Neural crest cell (in vitro differentiated cells): ENCODE results near the gene FKBP1B. TPM values are rescaled to one million over a fixed set of nuclear protein-coding genes. Genes with fewer than 3 reads are reported as not detected.

Experiments used
- DNase-seq: peaks from one replicate; pipeline ENCODE4 v3.0.0; 2021; ENCODE audit warnings: low read depth, mixed read lengths, low spot score
- H3K27ac Mint-ChIP-seq: one replicate; pipeline ENCODE4 v1.8.0; 2021; ENCODE audit warnings: mild to moderate bottlenecking, mixed read lengths; ENCODE audit not compliant: unreplicated experiment
- H3K27me3 Mint-ChIP-seq: 2 replicates; pipeline ENCODE4 v1.8.0; 2021; ENCODE audit warnings: low read depth, mild to moderate bottlenecking, mixed read lengths
- H3K36me3 Mint-ChIP-seq: 2 replicates; pipeline ENCODE4 v1.8.0; 2021; ENCODE audit warnings: low read depth, mild to moderate bottlenecking, mixed read lengths
- H3K4me1 Mint-ChIP-seq: 2 replicates; pipeline ENCODE4 v1.8.0; 2021; ENCODE audit warnings: mixed read lengths
- H3K4me3 Mint-ChIP-seq: one replicate; pipeline ENCODE4 v1.8.0; 2021; ENCODE audit warnings: mild to moderate bottlenecking, mixed read lengths
- H3K9me3 Mint-ChIP-seq: 2 replicates; pipeline ENCODE4 v1.8.0; 2021; ENCODE audit warnings: mixed read lengths
- total RNA-seq: library from RNA; stranded (reverse); gene quantifications from 2 replicates; pipeline ENCODE4 v1.2.1, GENCODE V29; 2021
- TF ChIP-seq, protein P1 (sequence below): fragments of 200-600 bp; sonication (generic); conservative IDR thresholded peaks from 2 replicates; pipeline ENCODE4 v1.5.0; 2021; ENCODE audit warnings: antibody characterized with exemption, mild to moderate bottlenecking

FKBP1B gene
- total RNA-seq, 1 donor from 2014 or later: 22.1 TPM

DNA sequence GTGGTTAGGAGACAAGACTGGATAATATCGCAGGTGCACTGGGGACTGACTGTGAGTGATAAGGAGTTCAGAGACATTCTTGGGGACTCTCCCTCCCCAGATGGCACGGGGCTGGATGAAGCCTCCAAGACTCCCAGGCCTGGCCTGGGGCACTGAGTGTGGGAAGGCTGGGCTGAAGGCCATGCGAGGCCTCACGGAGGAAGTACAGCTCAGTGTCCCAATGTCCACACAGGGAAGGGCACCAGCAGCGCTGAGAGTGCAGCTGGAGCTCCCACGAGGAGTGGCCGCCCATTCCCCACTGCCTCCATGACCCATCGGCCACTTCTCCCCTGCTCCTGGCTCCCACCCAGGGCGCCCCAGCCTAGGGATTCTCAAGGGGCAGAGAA is 33.2 kb upstream of the FKBP1B start:
- Mint-ChIP-seq H3K9me3 (no peaks in the 10 kb centered on the region), H3K27ac (no peak overlapping the region), H3K27me3 (peaks cover 2% of the 10 kb centered on the region), H3K36me3 (no peaks in the 10 kb centered on the region), H3K4me1 (no peaks in the 10 kb centered on the region), H3K4me3 (no peak overlapping the region)
- no peak for DNase-seq
- TF ChIP-seq, protein P1, sequence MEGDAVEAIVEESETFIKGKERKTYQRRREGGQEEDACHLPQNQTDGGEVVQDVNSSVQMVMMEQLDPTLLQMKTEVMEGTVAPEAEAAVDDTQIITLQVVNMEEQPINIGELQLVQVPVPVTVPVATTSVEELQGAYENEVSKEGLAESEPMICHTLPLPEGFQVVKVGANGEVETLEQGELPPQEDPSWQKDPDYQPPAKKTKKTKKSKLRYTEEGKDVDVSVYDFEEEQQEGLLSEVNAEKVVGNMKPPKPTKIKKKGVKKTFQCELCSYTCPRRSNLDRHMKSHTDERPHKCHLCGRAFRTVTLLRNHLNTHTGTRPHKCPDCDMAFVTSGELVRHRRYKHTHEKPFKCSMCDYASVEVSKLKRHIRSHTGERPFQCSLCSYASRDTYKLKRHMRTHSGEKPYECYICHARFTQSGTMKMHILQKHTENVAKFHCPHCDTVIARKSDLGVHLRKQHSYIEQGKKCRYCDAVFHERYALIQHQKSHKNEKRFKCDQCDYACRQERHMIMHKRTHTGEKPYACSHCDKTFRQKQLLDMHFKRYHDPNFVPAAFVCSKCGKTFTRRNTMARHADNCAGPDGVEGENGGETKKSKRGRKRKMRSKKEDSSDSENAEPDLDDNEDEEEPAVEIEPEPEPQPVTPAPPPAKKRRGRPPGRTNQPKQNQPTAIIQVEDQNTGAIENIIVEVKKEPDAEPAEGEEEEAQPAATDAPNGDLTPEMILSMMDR: no peak

DNA sequence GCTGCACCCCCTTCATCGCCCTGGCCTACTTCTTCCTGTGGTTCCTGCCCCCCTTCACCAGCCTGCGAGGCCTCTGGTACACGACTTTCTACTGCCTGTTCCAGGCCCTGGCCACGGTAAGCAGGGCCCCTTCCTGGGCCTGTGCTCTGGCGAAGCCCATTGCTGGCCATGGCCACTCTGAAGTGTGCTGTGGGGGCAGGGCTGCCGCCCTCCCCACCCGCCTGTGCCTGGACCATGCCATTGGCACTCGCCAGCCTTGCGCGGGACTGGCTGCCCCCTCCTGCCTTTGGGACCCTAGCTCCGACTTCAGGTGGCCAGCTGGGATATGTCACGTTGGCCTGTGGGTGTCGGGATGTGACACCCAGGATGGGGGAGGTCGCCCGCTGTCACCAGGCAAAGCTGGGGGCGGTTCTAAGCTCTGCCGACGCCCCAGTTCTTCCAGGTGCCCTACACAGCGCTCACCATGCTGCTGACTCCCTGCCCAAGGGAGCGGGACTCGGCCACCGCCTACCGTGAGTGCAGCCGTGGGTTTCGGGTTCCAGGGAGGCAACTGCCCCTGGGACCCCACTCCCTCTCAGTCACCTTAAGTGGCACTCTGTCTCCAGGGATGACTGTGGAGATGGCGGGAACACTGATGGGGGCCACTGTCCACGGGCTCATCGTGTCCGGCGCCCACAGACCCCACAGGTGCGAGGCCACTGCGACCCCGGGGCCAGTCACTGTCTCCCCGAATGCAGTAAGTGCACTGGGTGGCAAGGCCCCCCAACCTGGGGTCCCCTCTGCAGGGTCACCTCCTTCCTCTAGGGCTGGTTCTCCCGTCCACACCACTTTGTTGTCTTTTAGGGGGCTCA is 32.5 kb upstream of the FKBP1B start:
- H3K4me1 Mint-ChIP-seq: no peaks in the 10 kb centered on the region
- no peaks in the 10 kb centered on the region for H3K36me3 Mint-ChIP-seq
- DNase-seq: no peak
- peak overlapping the region; percentile 43 for H3K27ac Mint-ChIP-seq
- TF ChIP-seq, protein P1: no peak
- no peaks in the 10 kb centered on the region for H3K9me3 Mint-ChIP-seq
- no peak overlapping the region for H3K4me3 Mint-ChIP-seq
- no peaks in the 10 kb centered on the region for H3K27me3 Mint-ChIP-seq

DNA sequence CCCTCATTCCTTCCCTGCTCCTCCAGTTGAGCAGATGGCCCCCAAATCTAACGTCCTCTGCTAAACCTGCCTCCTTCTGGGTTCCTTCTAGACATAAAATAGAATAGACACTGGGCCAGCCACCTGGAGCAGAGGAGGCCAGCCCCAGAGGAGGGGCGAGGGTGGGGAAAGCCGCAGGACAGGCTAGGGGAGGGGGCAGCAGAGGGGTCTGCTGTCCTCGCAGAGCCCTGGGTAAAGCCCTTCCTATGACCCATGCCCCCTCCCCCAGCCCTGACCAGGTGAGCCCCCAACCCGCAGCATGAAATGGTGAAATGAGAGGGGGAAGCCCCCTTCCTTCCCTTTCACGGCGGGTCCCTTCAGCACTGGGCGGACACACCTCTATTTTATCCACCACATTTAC is 31.8 kb upstream of the FKBP1B start:
- H3K27ac Mint-ChIP-seq: no peak overlapping the region
- no peak for DNase-seq
- TF ChIP-seq, protein P1: no peak
- H3K4me3 Mint-ChIP-seq: no peak overlapping the region
- H3K27me3 Mint-ChIP-seq: no peaks in the 10 kb centered on the region
- H3K9me3 Mint-ChIP-seq: no peaks in the 10 kb centered on the region
- H3K4me1 Mint-ChIP-seq: no peaks in the 10 kb centered on the region
- peaks cover 2% of the 10 kb centered on the region for H3K36me3 Mint-ChIP-seq

DNA sequence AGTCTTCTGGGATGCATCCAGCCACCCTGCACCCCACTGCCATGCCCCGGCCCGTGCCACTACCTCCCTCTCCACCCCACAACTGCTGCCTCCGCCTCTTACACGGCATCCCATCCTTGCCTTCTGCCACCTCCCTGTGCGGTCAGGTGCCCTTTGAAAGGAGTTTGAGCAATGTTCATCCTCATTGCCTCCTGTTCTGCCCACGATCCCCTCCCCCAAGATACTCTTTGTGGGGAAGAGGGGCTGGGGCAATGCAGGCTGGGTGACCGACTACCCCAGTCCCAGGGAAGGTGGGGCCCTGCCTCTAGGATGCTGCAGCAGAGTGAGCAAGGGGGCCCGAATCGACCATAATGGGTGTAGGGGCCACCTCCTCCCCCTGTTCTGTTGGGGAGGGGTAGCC is 31.3 kb upstream of the FKBP1B start:
- Mint-ChIP-seq H3K27me3 (no peaks in the 10 kb centered on the region), H3K27ac (no peak overlapping the region), H3K4me1 (no peaks in the 10 kb centered on the region), H3K4me3 (no peak overlapping the region), H3K9me3 (no peaks in the 10 kb centered on the region), H3K36me3 (peaks cover 3% of the 10 kb centered on the region)
- TF ChIP-seq, protein P1: no peak
- no peak for DNase-seq

DNA sequence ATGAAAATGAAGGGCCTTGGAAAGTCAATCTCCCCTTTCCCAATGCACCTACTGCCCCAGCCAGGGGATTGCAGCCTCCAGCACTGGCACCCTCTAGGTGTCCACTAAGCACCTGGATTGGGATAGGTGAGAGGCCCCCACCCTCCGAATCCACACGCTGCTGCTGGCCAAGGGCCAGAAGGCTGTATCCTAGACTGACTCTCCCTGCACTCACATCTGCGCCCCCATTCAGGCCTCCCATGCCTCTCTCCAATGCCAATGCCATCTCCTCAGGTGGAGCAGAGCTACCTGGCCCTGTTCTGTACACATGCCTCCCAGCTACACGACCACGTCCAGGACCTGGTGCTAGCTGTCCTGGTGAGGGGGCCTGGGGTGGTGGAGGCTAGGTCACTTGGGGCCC is 29.8 kb upstream of the FKBP1B start:
- peaks cover 7% of the 10 kb centered on the region for H3K36me3 Mint-ChIP-seq
- H3K9me3 Mint-ChIP-seq: no peaks in the 10 kb centered on the region
- TF ChIP-seq, protein P1: no peak
- no peak overlapping the region for H3K27ac Mint-ChIP-seq
- H3K4me3 Mint-ChIP-seq: no peak overlapping the region
- H3K4me1 Mint-ChIP-seq: no peaks in the 10 kb centered on the region
- no peak for DNase-seq
- no peaks in the 10 kb centered on the region for H3K27me3 Mint-ChIP-seq
